ENCODE measurements around the gene KRT85. TPM values are rescaled to one million over a fixed set of nuclear protein-coding genes. Genes with fewer than 3 reads are reported as not detected.

Gene KRT85
- total RNA-seq, 2 experiments from 2014 or later: not detected

DNA sequence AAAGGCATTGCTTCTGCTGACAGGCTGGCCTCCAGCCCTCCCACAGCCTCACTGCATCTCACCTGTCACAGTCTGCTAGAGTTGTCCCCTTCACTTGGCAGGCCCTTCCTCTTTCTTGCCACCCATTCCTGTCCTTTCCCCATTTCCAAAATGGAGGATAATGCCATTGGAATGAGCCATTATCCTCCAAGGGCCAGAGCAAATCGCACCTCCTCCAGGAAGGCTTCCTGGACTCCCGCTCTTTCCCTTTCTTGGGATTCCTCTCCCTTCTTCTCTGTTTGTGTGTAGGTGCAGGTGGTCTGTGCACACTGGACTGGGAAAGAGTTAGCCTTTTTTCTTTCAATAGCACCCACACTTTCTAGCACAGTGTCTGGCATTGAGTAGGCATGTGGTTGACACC lies 35.1 kb upstream of the KRT85 start:
- Mint-ChIP-seq H3K36me3 (ENCODE audit: low read depth) (no peaks in the 10 kb centered on the region), H3K9me3 (no peaks in the 10 kb centered on the region), H3K4me3 (no peak overlapping the region), H3K4me1 (ENCODE audit: low read depth) (no peaks in the 10 kb centered on the region), H3K27me3 (no peaks in the 10 kb centered on the region), H3K27ac (no peak overlapping the region)
- H3K4me1 ChIP-seq (ENCODE audit: insufficient read depth, low read length): no peaks in the 10 kb centered on the region
- intact Hi-C loops (cut with DNase I, micrococcal nuclease): no loop called here
- no peaks in the 10 kb centered on the region for H3K36me3 ChIP-seq (ENCODE audit: insufficient read depth, low read length)
- H3K4me3 ChIP-seq (ENCODE audit: low read length): no peak overlapping the region
- peaks cover 0 to 5% of the 10 kb centered on the region in 2 experiments for H3K27me3 ChIP-seq (ENCODE audit: control insufficient read depth in 1 of 2, insufficient read depth in 2 of 2, low read length in 2 of 2)
- ChIA-PET CTCF (no interaction called here), POLR2A (no interaction called here)
- no peak overlapping the region for H3K27ac ChIP-seq (ENCODE audit: low read depth in 1 of 2, low read length in 2 of 2)
- TF ChIP-seq, protein P1, sequence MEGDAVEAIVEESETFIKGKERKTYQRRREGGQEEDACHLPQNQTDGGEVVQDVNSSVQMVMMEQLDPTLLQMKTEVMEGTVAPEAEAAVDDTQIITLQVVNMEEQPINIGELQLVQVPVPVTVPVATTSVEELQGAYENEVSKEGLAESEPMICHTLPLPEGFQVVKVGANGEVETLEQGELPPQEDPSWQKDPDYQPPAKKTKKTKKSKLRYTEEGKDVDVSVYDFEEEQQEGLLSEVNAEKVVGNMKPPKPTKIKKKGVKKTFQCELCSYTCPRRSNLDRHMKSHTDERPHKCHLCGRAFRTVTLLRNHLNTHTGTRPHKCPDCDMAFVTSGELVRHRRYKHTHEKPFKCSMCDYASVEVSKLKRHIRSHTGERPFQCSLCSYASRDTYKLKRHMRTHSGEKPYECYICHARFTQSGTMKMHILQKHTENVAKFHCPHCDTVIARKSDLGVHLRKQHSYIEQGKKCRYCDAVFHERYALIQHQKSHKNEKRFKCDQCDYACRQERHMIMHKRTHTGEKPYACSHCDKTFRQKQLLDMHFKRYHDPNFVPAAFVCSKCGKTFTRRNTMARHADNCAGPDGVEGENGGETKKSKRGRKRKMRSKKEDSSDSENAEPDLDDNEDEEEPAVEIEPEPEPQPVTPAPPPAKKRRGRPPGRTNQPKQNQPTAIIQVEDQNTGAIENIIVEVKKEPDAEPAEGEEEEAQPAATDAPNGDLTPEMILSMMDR (IDR thresholded peaks at IDR 0.05): no peak
- no peaks in the 10 kb centered on the region for H3K9me3 ChIP-seq (ENCODE audit: control insufficient read depth in 1 of 2, insufficient read depth in 1 of 2, low read length in 2 of 2)
- ATAC-seq (ENCODE audit: poor library complexity): no peak
- no peak for DNase-seq

DNA sequence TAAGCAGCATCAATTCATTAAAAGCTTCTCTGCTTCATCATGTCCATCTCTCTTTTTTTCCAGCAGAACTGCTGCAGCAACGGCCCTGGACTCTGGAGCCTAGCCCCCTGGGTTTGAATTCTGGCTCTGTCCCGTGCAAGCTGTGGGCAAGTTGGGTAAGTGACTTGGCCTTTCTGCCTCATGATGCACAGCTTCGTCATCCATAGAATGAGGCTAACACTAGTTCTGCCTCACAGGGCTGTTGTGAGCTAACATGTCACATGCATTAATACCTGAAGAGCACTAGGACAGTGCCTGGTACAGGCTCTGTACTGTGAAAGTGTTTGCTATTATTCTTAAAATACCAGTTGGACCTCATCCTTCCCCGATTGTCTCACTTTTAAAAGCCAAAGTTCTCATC lies 34.6 kb upstream of the KRT85 start:
- H3K4me1 ChIP-seq (ENCODE audit: insufficient read depth, low read length): no peaks in the 10 kb centered on the region
- intact Hi-C loops (cut with DNase I, micrococcal nuclease): no loop called here
- ATAC-seq (ENCODE audit: poor library complexity) (no peak), DNase-seq (no peak)
- no peak overlapping the region for H3K27ac ChIP-seq (ENCODE audit: low read depth in 1 of 2, low read length in 2 of 2)
- H3K27ac Mint-ChIP-seq: no peak overlapping the region
- no peaks in the 10 kb centered on the region for H3K9me3 ChIP-seq (ENCODE audit: control insufficient read depth in 1 of 2, insufficient read depth in 1 of 2, low read length in 2 of 2)
- peaks cover 4% of the 10 kb centered on the region for H3K27me3 Mint-ChIP-seq
- TF ChIP-seq, protein P1 (IDR thresholded peaks at IDR 0.05): no peak
- POLR2A ChIA-PET: no interaction called here
- no peaks in the 10 kb centered on the region for H3K9me3 Mint-ChIP-seq
- CTCF ChIA-PET: no interaction called here
- no peaks in the 10 kb centered on the region for H3K36me3 ChIP-seq (ENCODE audit: insufficient read depth, low read length)
- H3K36me3 Mint-ChIP-seq (ENCODE audit: low read depth): no peaks in the 10 kb centered on the region
- no peak overlapping the region for H3K4me3 Mint-ChIP-seq
- H3K4me1 Mint-ChIP-seq (ENCODE audit: low read depth): no peaks in the 10 kb centered on the region
- peaks cover 0 to 5% of the 10 kb centered on the region in 2 experiments for H3K27me3 ChIP-seq (ENCODE audit: control insufficient read depth in 1 of 2, insufficient read depth in 2 of 2, low read length in 2 of 2)
- no peak overlapping the region for H3K4me3 ChIP-seq (ENCODE audit: low read length)

DNA sequence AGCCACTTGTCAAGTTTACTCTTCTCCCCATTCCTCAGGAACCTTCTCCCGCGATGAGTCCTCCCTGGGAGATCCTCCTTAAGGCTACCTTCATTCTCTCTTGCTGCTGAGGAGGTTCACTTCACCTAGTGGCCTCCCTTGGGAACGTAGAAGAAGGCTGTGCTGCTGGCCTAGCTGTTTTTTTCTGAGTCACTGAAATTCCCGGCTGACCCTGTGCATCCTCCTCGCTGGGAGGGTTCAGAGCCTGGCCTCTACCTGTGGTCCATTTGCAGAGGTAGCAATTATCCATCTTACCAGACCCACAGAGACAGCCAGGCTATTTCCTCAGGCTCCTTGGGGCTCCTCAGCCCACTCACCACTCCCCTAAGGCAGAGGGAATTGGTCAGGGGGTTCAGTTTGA lies 34.2 kb upstream of the KRT85 start:
- ATAC-seq (ENCODE audit: poor library complexity): no peak
- DNase-seq: no peak
- Histone ChIP-seq H3K27ac (ENCODE audit: low read depth in 1 of 2, low read length in 2 of 2) (no peak overlapping the region), H3K4me1 (ENCODE audit: insufficient read depth, low read length) (no peaks in the 10 kb centered on the region), H3K4me3 (ENCODE audit: low read length) (no peak overlapping the region), H3K36me3 (ENCODE audit: insufficient read depth, low read length) (no peaks in the 10 kb centered on the region), H3K9me3 (ENCODE audit: control insufficient read depth in 1 of 2, insufficient read depth in 1 of 2, low read length in 2 of 2) (no peaks in the 10 kb centered on the region), H3K27me3 (ENCODE audit: control insufficient read depth in 1 of 2, insufficient read depth in 2 of 2, low read length in 2 of 2) (peaks cover 0 to 5% of the 10 kb centered on the region in 2 experiments)
- TF ChIP-seq, protein P1 (IDR thresholded peaks at IDR 0.05): no peak
- CTCF ChIA-PET: no interaction called here
- H3K4me3 Mint-ChIP-seq: no peak overlapping the region
- H3K27me3 Mint-ChIP-seq: peaks cover 8% of the 10 kb centered on the region
- H3K9me3 Mint-ChIP-seq: no peaks in the 10 kb centered on the region
- intact Hi-C loops (cut with DNase I, micrococcal nuclease): no loop called here
- no peaks in the 10 kb centered on the region for H3K36me3 Mint-ChIP-seq (ENCODE audit: low read depth)
- no peak overlapping the region for H3K27ac Mint-ChIP-seq
- no peaks in the 10 kb centered on the region for H3K4me1 Mint-ChIP-seq (ENCODE audit: low read depth)
- POLR2A ChIA-PET: no interaction called here
